Omental fat pad (tissue), 4 donors: ENCODE results near the gene CPEB4. TPM values are rescaled to one million over a fixed set of nuclear protein-coding genes. Genes with fewer than 3 reads are reported as not detected.

ENCODE experiments used
- ATAC-seq: fragments of 150-250 bp; one replicate; pipeline ENCODE4 v1.9.1; 2016; ENCODE audit warnings: mild to moderate bottlenecking, moderate library complexity; ENCODE audit not compliant: low FRiP score
- DNase-seq: peaks from one replicate; pipeline ENCODE4 v3.0.0-alpha.2; 2019; ENCODE audit warnings: low spot score
- CTCF ChIP-seq, 3 donors: fragments of 450-650 bp; IDR thresholded peaks; one replicate each; pipeline ENCODE4 v1.5.1; 2016 to 2017; ENCODE audit warnings: antibody characterized with exemption in 3 of 3, mild to moderate bottlenecking in 3 of 3, moderate library complexity in 2 of 3
- total RNA-seq, 4 donors: library from RNA; depleted of rRNA; stranded (reverse); fragments of >200 nt; gene quantifications; one replicate each; pipeline ENCODE4 v1.1.0, GENCODE V29; 2016

CPEB4 gene
- total RNA-seq, 4 donors from 2014 or later: 43.2 to 71.4 (median 58.1) TPM

- TF ChIP-seq CTCF (IDR thresholded peaks at IDR 0.05): no peak
- DNase-seq: no peak
- ATAC-seq: no peak
Observed at GRCh38 chr5:173868096-173868880, 19.9 kb upstream of the CPEB4 start.

GRCh38 chr5:173869316-173869715 is 18.8 kb upstream of the CPEB4 start:
- DNase-seq (no peak), ATAC-seq (no peak)
- TF ChIP-seq CTCF (IDR thresholded peaks at IDR 0.05): no peak

- no peak for DNase-seq
- no peak for TF ChIP-seq CTCF (IDR thresholded peaks at IDR 0.05)
- ATAC-seq: no peak
Observed at GRCh38 chr5:173872957-173873305, 15.2 kb upstream of the CPEB4 start.

- no peak for ATAC-seq
- no peak for DNase-seq
- no peak for TF ChIP-seq CTCF (IDR thresholded peaks at IDR 0.05)
Observed at GRCh38 chr5:173873306-173873922, 14.7 kb upstream of the CPEB4 start.

- no peak for DNase-seq
- no peak for TF ChIP-seq CTCF (IDR thresholded peaks at IDR 0.05)
Observed at GRCh38 chr5:173875189-173875588, 13.0 kb upstream of the CPEB4 start.

GRCh38 chr5:173878224-173878967 is 9.8 kb upstream of the CPEB4 start:
- ATAC-seq: no peak

More at GRCh38 chr5:173875189-173875588, 13.0 kb upstream of the CPEB4 start:
- no peak for ATAC-seq

More at GRCh38 chr5:173878224-173878967, 9.8 kb upstream of the CPEB4 start:
- no peak for TF ChIP-seq CTCF (IDR thresholded peaks at IDR 0.05)
- DNase-seq: no peak
